ENCODE data around the gene CNOT9. TPM values are rescaled to one million over a fixed set of nuclear protein-coding genes. Genes with fewer than 3 reads are reported as not detected.
"Not testable (repeated sequence)": the region's sequence is repeated elsewhere in the genome, so short reads cannot be mapped to it uniquely, and the experiment has no call there.

The CNOT9 gene, protein sequence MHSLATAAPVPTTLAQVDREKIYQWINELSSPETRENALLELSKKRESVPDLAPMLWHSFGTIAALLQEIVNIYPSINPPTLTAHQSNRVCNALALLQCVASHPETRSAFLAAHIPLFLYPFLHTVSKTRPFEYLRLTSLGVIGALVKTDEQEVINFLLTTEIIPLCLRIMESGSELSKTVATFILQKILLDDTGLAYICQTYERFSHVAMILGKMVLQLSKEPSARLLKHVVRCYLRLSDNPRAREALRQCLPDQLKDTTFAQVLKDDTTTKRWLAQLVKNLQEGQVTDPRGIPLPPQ
- total RNA-seq: 100 to 1,000 TPM; 129 to 131 TPM

DNA sequence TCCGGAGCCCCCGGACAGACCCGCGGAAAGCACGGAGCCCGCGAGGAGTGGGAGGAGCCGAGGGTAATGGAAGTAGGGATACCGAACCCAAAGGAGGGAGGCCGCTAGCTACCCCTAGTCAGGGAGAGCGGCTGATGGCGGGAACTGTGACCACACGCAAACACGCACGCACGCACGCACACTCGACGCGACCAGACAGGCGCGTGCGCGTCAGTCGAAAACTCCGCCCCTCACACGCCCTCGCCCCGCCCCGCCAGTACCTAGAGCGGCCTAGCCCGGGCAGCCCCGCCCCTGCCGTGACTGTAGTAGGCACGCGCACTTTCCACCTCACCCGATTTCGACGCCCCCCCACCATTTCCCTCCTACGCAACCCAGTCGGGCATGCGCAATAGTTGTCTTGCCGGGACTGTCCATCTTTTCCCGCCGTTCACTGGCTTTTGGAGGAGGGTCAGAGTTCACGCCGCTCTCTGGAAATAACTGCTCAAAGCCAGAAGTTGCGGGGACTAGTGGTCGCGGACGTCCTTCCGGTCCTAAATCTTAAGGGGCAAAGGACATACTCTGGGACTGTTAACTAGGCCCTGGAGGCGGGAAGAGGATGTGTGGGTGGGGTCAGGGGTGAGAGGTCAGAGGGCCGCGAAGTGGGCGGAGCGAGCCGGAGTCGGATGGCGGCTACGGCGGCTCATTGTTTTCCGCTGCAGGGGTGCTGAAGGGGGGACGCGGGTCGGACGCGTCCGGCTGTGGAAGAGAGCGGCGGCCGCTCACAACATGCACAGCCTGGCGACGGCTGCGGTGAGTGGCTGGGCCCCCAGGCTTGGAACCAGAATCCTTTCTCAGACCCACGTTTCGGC, at the start of gene CNOT9, which contains the start of gene USP37:
Gene CNOT9 (plus strand): TSS at position 650 of the 848 bp plus-strand sequence. CDS start 116 bp downstream, at position 766.
Gene USP37 (minus strand): TSS at position 162 of the 848 bp plus-strand sequence. CDS start 9,698 bp downstream, outside the sequence.
- peak; percentile 100 for DNase-seq
- peaks cover 56% of the 10 kb centered on the region for H3K36me3 Mint-ChIP-seq
- H3K9me3 Mint-ChIP-seq: no peaks in the 10 kb centered on the region
- peak within 1 kb of the TSS; percentile 100 for H3K27ac Mint-ChIP-seq
- H3K4me1 Mint-ChIP-seq: peaks cover 44% of the 10 kb centered on the region
- peak within 1 kb of the TSS; percentile 95 for H3K4me3 Mint-ChIP-seq
- no peaks in the 10 kb centered on the region for H3K27me3 Mint-ChIP-seq

DNA sequence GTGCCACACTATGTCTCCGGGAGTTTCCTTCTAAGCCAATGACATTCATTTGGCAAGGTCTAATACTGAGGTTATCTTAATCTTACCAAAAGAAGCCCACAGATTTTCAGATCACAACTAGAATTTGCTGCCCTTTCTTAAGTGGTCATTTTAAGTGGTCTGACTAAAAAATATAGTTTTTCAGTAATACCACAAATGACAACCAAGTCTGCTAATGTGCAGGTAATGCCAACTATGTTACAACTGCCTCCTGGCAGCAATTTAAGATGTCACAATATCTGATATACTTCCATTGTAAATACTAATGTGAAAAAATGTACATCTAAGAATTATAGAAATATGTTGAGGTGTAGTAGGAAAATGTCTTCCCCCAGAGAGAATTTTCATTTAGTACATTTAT, 49.8 kb upstream of the CNOT9 start:
- H3K27me3 Mint-ChIP-seq: no peaks in the 10 kb centered on the region
- peaks cover 29% of the 10 kb centered on the region for H3K4me1 Mint-ChIP-seq
- H3K36me3 Mint-ChIP-seq: peaks cover 35% of the 10 kb centered on the region
- DNase-seq: no peak
- no peak overlapping the region for H3K4me3 Mint-ChIP-seq
- no peaks in the 10 kb centered on the region for H3K9me3 Mint-ChIP-seq
- H3K27ac Mint-ChIP-seq: peak overlapping the region; percentile 48

- Mint-ChIP-seq H3K4me3 (no peak overlapping the region), H3K27me3 (no peaks in the 10 kb centered on the region), H3K36me3 (peaks cover 55% of the 10 kb centered on the region), H3K9me3 (peaks cover 5% of the 10 kb centered on the region), H3K4me1 (peaks cover 10% of the 10 kb centered on the region), H3K27ac (no peak overlapping the region)
- DNase-seq: no peak
These were observed 45.0 kb upstream of the CNOT9 start for GRCh38 chr2:218523651-218524050.

DNA sequence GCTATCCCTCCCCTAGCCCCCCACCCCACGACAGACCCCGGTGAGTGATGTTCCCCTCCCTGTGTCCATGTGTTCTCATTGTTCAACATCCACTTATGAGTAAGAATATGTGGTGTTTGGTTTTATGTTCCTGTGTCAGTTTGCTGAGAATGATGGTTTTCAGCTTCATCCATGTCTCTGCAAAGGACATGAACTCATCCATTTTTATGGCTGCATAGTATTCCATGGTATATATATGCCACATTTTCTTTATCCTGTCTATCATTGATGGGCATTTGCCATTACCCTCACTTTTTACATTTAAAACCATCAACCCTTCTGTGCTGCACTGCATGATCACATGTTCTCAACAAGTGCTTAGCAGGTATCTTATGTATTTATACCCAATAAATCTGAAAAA, 40.2 kb upstream of the CNOT9 start:
- H3K27ac Mint-ChIP-seq, H3K4me1 Mint-ChIP-seq, H3K27me3 Mint-ChIP-seq, DNase-seq, H3K4me3 Mint-ChIP-seq, H3K9me3 Mint-ChIP-seq: not testable (repeated sequence)
- H3K36me3 Mint-ChIP-seq: peaks cover 72% of the 10 kb centered on the region

- H3K9me3 Mint-ChIP-seq: peaks cover 4% of the 10 kb centered on the region
- no peak overlapping the region for H3K4me3 Mint-ChIP-seq
- no peak for DNase-seq
- H3K27me3 Mint-ChIP-seq: no peaks in the 10 kb centered on the region
- no peak overlapping the region for H3K27ac Mint-ChIP-seq
- no peaks in the 10 kb centered on the region for H3K4me1 Mint-ChIP-seq
- peaks cover 59% of the 10 kb centered on the region for H3K36me3 Mint-ChIP-seq
These were observed 38.6 kb upstream of the CNOT9 start for GRCh38 chr2:218529990-218530389.

- Mint-ChIP-seq H3K4me3 (no peak overlapping the region), H3K27me3 (no peaks in the 10 kb centered on the region), H3K4me1 (peaks cover 2% of the 10 kb centered on the region), H3K27ac (peak overlapping the region; percentile 4), H3K36me3 (peaks cover 14% of the 10 kb centered on the region), H3K9me3 (no peaks in the 10 kb centered on the region)
- no peak for DNase-seq
These were observed 31.7 kb upstream of the CNOT9 start for GRCh38 chr2:218536804-218537494.

GRCh38 chr2:218540015-218540414, 28.6 kb upstream of the CNOT9 start:
- Mint-ChIP-seq H3K36me3 (peaks cover 16% of the 10 kb centered on the region), H3K27ac (no peak overlapping the region), H3K4me3 (no peak overlapping the region), H3K4me1 (peaks cover 2% of the 10 kb centered on the region), H3K9me3 (no peaks in the 10 kb centered on the region), H3K27me3 (no peaks in the 10 kb centered on the region)
- DNase-seq: no peak

- Mint-ChIP-seq H3K4me1 (peaks cover 6% of the 10 kb centered on the region), H3K9me3 (no peaks in the 10 kb centered on the region), H3K36me3 (peaks cover 24% of the 10 kb centered on the region), H3K4me3 (no peak overlapping the region), H3K27me3 (no peaks in the 10 kb centered on the region), H3K27ac (no peak overlapping the region)
- no peak for DNase-seq
These were observed 22.6 kb upstream of the CNOT9 start for GRCh38 chr2:218546012-218546411.

- no peak overlapping the region for H3K4me3 Mint-ChIP-seq
- DNase-seq: no peak
- no peak overlapping the region for H3K27ac Mint-ChIP-seq
- no peaks in the 10 kb centered on the region for H3K27me3 Mint-ChIP-seq
- H3K4me1 Mint-ChIP-seq: peaks cover 8% of the 10 kb centered on the region
- no peaks in the 10 kb centered on the region for H3K9me3 Mint-ChIP-seq
- H3K36me3 Mint-ChIP-seq: peaks cover 29% of the 10 kb centered on the region
These were observed 21.1 kb upstream of the CNOT9 start for GRCh38 chr2:218547511-218547910.

DNA sequence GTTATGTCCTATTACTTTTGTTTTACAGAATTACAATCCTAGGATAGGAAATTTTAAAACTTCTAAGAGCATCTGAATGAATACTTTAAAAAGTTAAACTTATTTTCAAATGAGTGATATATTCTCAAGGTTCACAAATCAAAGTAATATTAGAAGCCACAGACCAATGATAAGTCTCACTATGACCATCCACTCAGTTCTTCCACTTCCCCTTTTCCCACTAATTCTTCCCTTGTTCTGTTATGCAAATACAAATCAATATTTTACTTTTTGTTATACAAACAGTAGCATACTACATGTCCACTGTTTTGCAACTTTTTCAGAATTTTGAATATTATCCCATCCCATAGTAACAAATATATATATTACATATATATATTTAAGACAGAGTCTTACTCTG, 20.7 kb upstream of the CNOT9 start:
- no peaks in the 10 kb centered on the region for H3K9me3 Mint-ChIP-seq
- no peaks in the 10 kb centered on the region for H3K27me3 Mint-ChIP-seq
- peaks cover 8% of the 10 kb centered on the region for H3K4me1 Mint-ChIP-seq
- H3K27ac Mint-ChIP-seq: peak overlapping the region; percentile 62
- H3K36me3 Mint-ChIP-seq: peaks cover 31% of the 10 kb centered on the region
- no peak for DNase-seq
- no peak overlapping the region for H3K4me3 Mint-ChIP-seq

GRCh38 chr2:218554225-218554624, 14.4 kb upstream of the CNOT9 start:
- not testable (repeated sequence) for H3K27me3 Mint-ChIP-seq, H3K4me3 Mint-ChIP-seq, DNase-seq, H3K4me1 Mint-ChIP-seq, H3K27ac Mint-ChIP-seq, H3K9me3 Mint-ChIP-seq
- H3K36me3 Mint-ChIP-seq: peaks cover 28% of the 10 kb centered on the region

DNA sequence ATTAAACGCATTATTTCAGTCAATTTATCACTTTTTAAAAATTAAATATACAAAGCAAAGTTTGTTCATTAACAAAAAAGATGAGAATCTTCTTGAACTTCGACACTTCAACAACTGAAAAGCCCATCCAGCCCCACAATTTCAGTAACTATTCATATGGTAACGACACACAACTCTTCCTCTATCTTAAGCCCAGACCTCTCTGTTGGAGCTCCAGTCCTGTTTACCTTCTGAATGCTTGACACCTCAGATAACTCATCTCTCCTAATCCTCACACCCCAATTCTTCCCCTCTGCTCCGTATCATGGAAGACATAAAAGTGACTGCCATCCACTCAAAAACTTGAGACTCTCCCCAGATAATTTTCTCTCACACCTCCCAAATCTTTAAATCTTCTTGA, 13.1 kb upstream of the CNOT9 start:
- H3K36me3 Mint-ChIP-seq: peaks cover 34% of the 10 kb centered on the region
- H3K9me3 Mint-ChIP-seq: no peaks in the 10 kb centered on the region
- no peak overlapping the region for H3K27ac Mint-ChIP-seq
- H3K27me3 Mint-ChIP-seq: no peaks in the 10 kb centered on the region
- H3K4me3 Mint-ChIP-seq: no peak overlapping the region
- peaks cover 10% of the 10 kb centered on the region for H3K4me1 Mint-ChIP-seq
- DNase-seq: no peak

DNA sequence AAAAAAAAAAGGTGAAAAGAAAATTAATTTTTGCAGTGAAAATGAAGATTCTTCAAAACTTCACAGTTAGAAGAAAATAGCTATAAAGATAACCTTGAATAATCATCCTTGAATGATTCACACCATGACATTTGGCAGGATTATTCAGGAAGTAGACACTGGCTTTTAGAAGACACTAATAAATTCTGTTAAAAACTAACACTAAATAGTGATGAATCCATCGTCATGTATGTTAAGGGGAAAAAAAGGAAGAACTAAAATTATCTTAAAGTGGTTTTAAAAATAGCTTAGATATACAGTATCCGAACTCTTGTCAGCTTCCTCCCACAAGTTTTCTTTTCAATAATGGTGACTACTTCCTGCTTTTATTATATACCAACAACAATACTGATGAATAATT, 10.7 kb upstream of the CNOT9 start:
- no peak for DNase-seq
- Mint-ChIP-seq H3K9me3 (no peaks in the 10 kb centered on the region), H3K4me3 (no peak overlapping the region), H3K4me1 (peaks cover 13% of the 10 kb centered on the region), H3K36me3 (peaks cover 31% of the 10 kb centered on the region), H3K27me3 (no peaks in the 10 kb centered on the region), H3K27ac (no peak overlapping the region)

GRCh38 chr2:218558986-218559385, 9.7 kb upstream of the CNOT9 start:
- peaks cover 13% of the 10 kb centered on the region for H3K4me1 Mint-ChIP-seq
- H3K9me3 Mint-ChIP-seq: no peaks in the 10 kb centered on the region
- no peak overlapping the region for H3K4me3 Mint-ChIP-seq
- peaks cover 31% of the 10 kb centered on the region for H3K36me3 Mint-ChIP-seq
- no peaks in the 10 kb centered on the region for H3K27me3 Mint-ChIP-seq
- H3K27ac Mint-ChIP-seq: no peak overlapping the region
- DNase-seq: no peak

GRCh38 chr2:218564056-218564455, 4.6 kb upstream of the CNOT9 start:
- no peak for DNase-seq
- Mint-ChIP-seq H3K36me3 (peaks cover 46% of the 10 kb centered on the region), H3K4me3 (no peak overlapping the region), H3K9me3 (no peaks in the 10 kb centered on the region), H3K4me1 (peaks cover 22% of the 10 kb centered on the region), H3K27me3 (no peaks in the 10 kb centered on the region), H3K27ac (no peak overlapping the region)
